22Rv1 (cell line): Measurements from ENCODE around the gene ADGRA3.

Source experiments
- ZFX ChIP-seq: fragments of 450-650 bp; IDR thresholded peaks from 2 replicates; pipeline ENCODE4 v1.6.1; 2017; ENCODE audit warnings: antibody characterized with exemption, borderline replicate concordance
- TF ChIP-seq, protein P1 (sequence below): fragments of 450-650 bp; IDR thresholded peaks from 2 replicates; pipeline ENCODE4 v1.5.1; 2017; ENCODE audit warnings: mild to moderate bottlenecking

DNA sequence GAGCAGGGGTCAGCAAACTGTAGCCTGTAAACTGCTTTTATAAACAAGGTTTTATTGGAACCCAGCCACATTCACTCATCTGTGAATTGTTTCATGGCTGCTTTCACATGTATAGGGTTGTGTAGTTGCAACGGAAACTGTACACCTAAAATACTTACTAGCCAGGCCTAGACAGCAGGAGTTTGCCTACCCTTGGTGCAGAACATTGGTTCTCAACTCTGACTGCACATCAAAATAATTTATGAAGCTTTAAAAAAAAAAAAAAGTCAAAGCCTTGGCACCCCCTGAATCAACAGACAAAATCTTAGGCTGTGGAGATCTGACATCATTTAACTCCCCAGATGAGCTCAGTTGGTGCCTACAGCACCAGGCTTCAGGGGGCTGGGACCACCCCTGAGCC is 27.8 kb downstream of the ADGRA3 start:
- TF ChIP-seq, protein P1, sequence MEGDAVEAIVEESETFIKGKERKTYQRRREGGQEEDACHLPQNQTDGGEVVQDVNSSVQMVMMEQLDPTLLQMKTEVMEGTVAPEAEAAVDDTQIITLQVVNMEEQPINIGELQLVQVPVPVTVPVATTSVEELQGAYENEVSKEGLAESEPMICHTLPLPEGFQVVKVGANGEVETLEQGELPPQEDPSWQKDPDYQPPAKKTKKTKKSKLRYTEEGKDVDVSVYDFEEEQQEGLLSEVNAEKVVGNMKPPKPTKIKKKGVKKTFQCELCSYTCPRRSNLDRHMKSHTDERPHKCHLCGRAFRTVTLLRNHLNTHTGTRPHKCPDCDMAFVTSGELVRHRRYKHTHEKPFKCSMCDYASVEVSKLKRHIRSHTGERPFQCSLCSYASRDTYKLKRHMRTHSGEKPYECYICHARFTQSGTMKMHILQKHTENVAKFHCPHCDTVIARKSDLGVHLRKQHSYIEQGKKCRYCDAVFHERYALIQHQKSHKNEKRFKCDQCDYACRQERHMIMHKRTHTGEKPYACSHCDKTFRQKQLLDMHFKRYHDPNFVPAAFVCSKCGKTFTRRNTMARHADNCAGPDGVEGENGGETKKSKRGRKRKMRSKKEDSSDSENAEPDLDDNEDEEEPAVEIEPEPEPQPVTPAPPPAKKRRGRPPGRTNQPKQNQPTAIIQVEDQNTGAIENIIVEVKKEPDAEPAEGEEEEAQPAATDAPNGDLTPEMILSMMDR, result no peak
- TF ChIP-seq ZFX, result no peak
